ENCODE data around the gene COPS3.

Gene COPS3

GRCh38 chr17:17298108-17298507 is 17.1 kb upstream of the COPS3 start:
- Histone ChIP-seq H3K9me3 (ENCODE audit: insufficient read depth, low read depth, low read length) (no peaks in the 10 kb centered on the region), H3K79me1 (ENCODE audit: low read length) (peaks cover 3% of the 10 kb centered on the region), H3K4me1 (ENCODE audit: control insufficient read depth in 1 of 2, insufficient read depth in 2 of 2, low read length in 2 of 2) (peaks cover 5 to 7% of the 10 kb centered on the region in 2 experiments), H4K8ac (ENCODE audit: low read depth, low read length) (no peak overlapping the region), H2BK12ac (ENCODE audit: low read length) (no peak overlapping the region), H2BK120ac (ENCODE audit: insufficient read depth, low read length, poor library complexity) (no peak overlapping the region), H3K27ac (ENCODE audit: low read depth, low read length) (no peak overlapping the region), H2BK5ac (ENCODE audit: low read depth, low read length, poor library complexity) (no peak overlapping the region), H3K4ac (ENCODE audit: low read depth, low read length) (no peak overlapping the region), H2AK5ac (ENCODE audit: low read length) (no peak overlapping the region), H3K9ac (ENCODE audit: low read length) (no peak overlapping the region), H3K4me3 (ENCODE audit: low read depth, low read length) (no peak overlapping the region), H3K79me2 (ENCODE audit: control insufficient read depth, insufficient read depth, low read length, poor library complexity) (peaks cover 5% of the 10 kb centered on the region), H3K36me3 (ENCODE audit: control insufficient read depth in 1 of 2, insufficient read depth in 2 of 2, low read length in 2 of 2) (no peaks in the 10 kb centered on the region), H3K27me3 (ENCODE audit: insufficient read depth, low read length) (no peaks in the 10 kb centered on the region), H4K12ac (ENCODE audit: low read depth, low read length) (no peak overlapping the region), H4K91ac (ENCODE audit: low read depth, low read length) (no peak overlapping the region), H3K14ac (ENCODE audit: low read length) (no peak overlapping the region), H2AFZ (ENCODE audit: insufficient read depth, low read length, poor library complexity) (no peak overlapping the region), H3K18ac (ENCODE audit: low read length) (no peak overlapping the region), H3K23ac (ENCODE audit: low read length) (no peak overlapping the region), H3K4me2 (ENCODE audit: low read length) (no peak overlapping the region)
- no CpG with 5 or more reads among the region's 3 CpGs for WGBS (ENCODE audit: extremely low coverage, insufficient coverage, insufficient read length)
- no peak for DNase-seq

- Histone ChIP-seq H2AFZ (ENCODE audit: insufficient read depth, low read length, poor library complexity) (no peak overlapping the region), H3K18ac (ENCODE audit: low read length) (no peak overlapping the region), H4K8ac (ENCODE audit: low read depth, low read length) (no peak overlapping the region), H3K9ac (ENCODE audit: low read length) (no peak overlapping the region), H3K4me2 (ENCODE audit: low read length) (no peak overlapping the region), H3K14ac (ENCODE audit: low read length) (no peak overlapping the region), H2BK5ac (ENCODE audit: low read depth, low read length, poor library complexity) (no peak overlapping the region), H2AK5ac (ENCODE audit: low read length) (no peak overlapping the region), H3K27ac (ENCODE audit: low read depth, low read length) (no peak overlapping the region), H3K23ac (ENCODE audit: low read length) (no peak overlapping the region), H4K91ac (ENCODE audit: low read depth, low read length) (no peak overlapping the region), H3K27me3 (ENCODE audit: insufficient read depth, low read length) (no peaks in the 10 kb centered on the region), H3K36me3 (ENCODE audit: control insufficient read depth in 1 of 2, insufficient read depth in 2 of 2, low read length in 2 of 2) (no peaks in the 10 kb centered on the region), H4K12ac (ENCODE audit: low read depth, low read length) (no peak overlapping the region), H3K4me3 (ENCODE audit: low read depth, low read length) (no peak overlapping the region), H2BK12ac (ENCODE audit: low read length) (no peak overlapping the region), H3K4me1 (ENCODE audit: control insufficient read depth in 1 of 2, insufficient read depth in 2 of 2, low read length in 2 of 2) (peaks cover 4 to 5% of the 10 kb centered on the region in 2 experiments), H3K79me1 (ENCODE audit: low read length) (peaks cover 3% of the 10 kb centered on the region), H2BK120ac (ENCODE audit: insufficient read depth, low read length, poor library complexity) (no peak overlapping the region), H3K79me2 (ENCODE audit: control insufficient read depth, insufficient read depth, low read length, poor library complexity) (peaks cover 2% of the 10 kb centered on the region), H3K9me3 (ENCODE audit: insufficient read depth, low read depth, low read length) (no peaks in the 10 kb centered on the region), H3K4ac (ENCODE audit: low read depth, low read length) (no peak overlapping the region)
- no CpG with 5 or more reads among the region's 3 CpGs for WGBS (ENCODE audit: extremely low coverage, insufficient coverage, insufficient read length)
- no peak for DNase-seq
Measured at GRCh38 chr17:17297217-17297616, 16.2 kb upstream of the COPS3 start.

GRCh38 chr17:17295141-17295540 is 14.1 kb upstream of the COPS3 start:
- Histone ChIP-seq H3K4ac (ENCODE audit: low read depth, low read length) (no peak overlapping the region), H2BK5ac (ENCODE audit: low read depth, low read length, poor library complexity) (no peak overlapping the region), H2AK5ac (ENCODE audit: low read length) (no peak overlapping the region), H3K27me3 (ENCODE audit: insufficient read depth, low read length) (no peaks in the 10 kb centered on the region), H4K91ac (ENCODE audit: low read depth, low read length) (no peak overlapping the region), H2BK120ac (ENCODE audit: insufficient read depth, low read length, poor library complexity) (no peak overlapping the region), H3K79me1 (ENCODE audit: low read length) (no peaks in the 10 kb centered on the region), H3K4me2 (ENCODE audit: low read length) (no peak overlapping the region), H3K36me3 (ENCODE audit: control insufficient read depth in 1 of 2, insufficient read depth in 2 of 2, low read length in 2 of 2) (no peaks in the 10 kb centered on the region), H3K4me1 (ENCODE audit: control insufficient read depth in 1 of 2, insufficient read depth in 2 of 2, low read length in 2 of 2) (no peaks in the 10 kb centered on the region), H3K14ac (ENCODE audit: low read length) (no peak overlapping the region), H3K23ac (ENCODE audit: low read length) (no peak overlapping the region), H3K18ac (ENCODE audit: low read length) (no peak overlapping the region), H2BK12ac (ENCODE audit: low read length) (no peak overlapping the region), H3K79me2 (ENCODE audit: control insufficient read depth, insufficient read depth, low read length, poor library complexity) (no peaks in the 10 kb centered on the region), H3K9me3 (ENCODE audit: insufficient read depth, low read depth, low read length) (no peaks in the 10 kb centered on the region), H3K9ac (ENCODE audit: low read length) (no peak overlapping the region), H4K12ac (ENCODE audit: low read depth, low read length) (no peak overlapping the region), H4K8ac (ENCODE audit: low read depth, low read length) (no peak overlapping the region), H3K27ac (ENCODE audit: low read depth, low read length) (no peak overlapping the region), H2AFZ (ENCODE audit: insufficient read depth, low read length, poor library complexity) (no peak overlapping the region), H3K4me3 (ENCODE audit: low read depth, low read length) (no peak overlapping the region)
- no CpG with 5 or more reads among the region's 4 CpGs for WGBS (ENCODE audit: extremely low coverage, insufficient coverage, insufficient read length)
- DNase-seq, result no peak

- Histone ChIP-seq H4K8ac (ENCODE audit: low read depth, low read length) (no peak overlapping the region), H4K12ac (ENCODE audit: low read depth, low read length) (no peak overlapping the region), H3K4ac (ENCODE audit: low read depth, low read length) (no peak overlapping the region), H3K4me3 (ENCODE audit: low read depth, low read length) (no peak overlapping the region), H3K27me3 (ENCODE audit: insufficient read depth, low read length) (no peaks in the 10 kb centered on the region), H2AFZ (ENCODE audit: insufficient read depth, low read length, poor library complexity) (no peak overlapping the region), H3K23ac (ENCODE audit: low read length) (no peak overlapping the region), H2BK12ac (ENCODE audit: low read length) (no peak overlapping the region), H3K9me3 (ENCODE audit: insufficient read depth, low read depth, low read length) (no peaks in the 10 kb centered on the region), H2BK5ac (ENCODE audit: low read depth, low read length, poor library complexity) (no peak overlapping the region), H3K14ac (ENCODE audit: low read length) (no peak overlapping the region), H3K36me3 (ENCODE audit: control insufficient read depth in 1 of 2, insufficient read depth in 2 of 2, low read length in 2 of 2) (no peaks in the 10 kb centered on the region), H3K27ac (ENCODE audit: low read depth, low read length) (no peak overlapping the region), H3K18ac (ENCODE audit: low read length) (no peak overlapping the region), H2BK120ac (ENCODE audit: insufficient read depth, low read length, poor library complexity) (no peak overlapping the region), H3K79me1 (ENCODE audit: low read length) (no peaks in the 10 kb centered on the region), H3K9ac (ENCODE audit: low read length) (no peak overlapping the region), H3K4me1 (ENCODE audit: control insufficient read depth in 1 of 2, insufficient read depth in 2 of 2, low read length in 2 of 2) (no peaks in the 10 kb centered on the region), H4K91ac (ENCODE audit: low read depth, low read length) (no peak overlapping the region), H2AK5ac (ENCODE audit: low read length) (no peak overlapping the region), H3K4me2 (ENCODE audit: low read length) (no peak overlapping the region), H3K79me2 (ENCODE audit: control insufficient read depth, insufficient read depth, low read length, poor library complexity) (no peaks in the 10 kb centered on the region)
- WGBS (ENCODE audit: extremely low coverage, insufficient coverage, insufficient read length), result no CpG with 5 or more reads among the region's 7 CpGs
- DNase-seq, result no peak
Measured at GRCh38 chr17:17289701-17290100, 8.7 kb upstream of the COPS3 start.

Measured in trophoblast cell (in vitro differentiated cells and primary cell).